Measurements from ENCODE around the gene SYT13.

The SYT13 gene

GRCh38 chr11:45243967-45244366 lies 42.2 kb downstream of the SYT13 start:
- no peak for DNase-seq (ENCODE audit: low read depth)
- no peak overlapping the region for H3K4me3 ChIP-seq (ENCODE audit: low read depth, low read length)
- TF ChIP-seq CTCF (IDR thresholded peaks at IDR 0.05; ENCODE audit: control insufficient read depth, extremely low read depth, insufficient read depth), result no peak

- DNase-seq (ENCODE audit: low read depth), result no peak
- TF ChIP-seq CTCF (IDR thresholded peaks at IDR 0.05; ENCODE audit: control insufficient read depth, extremely low read depth, insufficient read depth), result no peak
- H3K4me3 ChIP-seq (ENCODE audit: low read depth, low read length), result no peak overlapping the region
Observed at GRCh38 chr11:45239733-45240132, 46.4 kb downstream of the SYT13 start.

GRCh38 chr11:45238724-45239123 lies 47.4 kb downstream of the SYT13 start:
- no peak overlapping the region for H3K4me3 ChIP-seq (ENCODE audit: low read depth, low read length)
- no peak for TF ChIP-seq CTCF (IDR thresholded peaks at IDR 0.05; ENCODE audit: control insufficient read depth, extremely low read depth, insufficient read depth)
- no peak for DNase-seq (ENCODE audit: low read depth)

GRCh38 chr11:45237711-45238315 lies 48.3 kb downstream of the SYT13 start:
- no peak overlapping the region for H3K4me3 ChIP-seq (ENCODE audit: low read depth, low read length)
- DNase-seq (ENCODE audit: low read depth), result no peak
- TF ChIP-seq CTCF (IDR thresholded peaks at IDR 0.05; ENCODE audit: control insufficient read depth, extremely low read depth, insufficient read depth), result no peak

GRCh38 chr11:45234306-45235006 lies 51.7 kb downstream of the SYT13 start:
- H3K4me3 ChIP-seq (ENCODE audit: low read depth, low read length), result no peak overlapping the region

GRCh38 chr11:45233804-45234170 lies 52.4 kb downstream of the SYT13 start:
- no peak for TF ChIP-seq CTCF (IDR thresholded peaks at IDR 0.05; ENCODE audit: control insufficient read depth, extremely low read depth, insufficient read depth)
- no peak overlapping the region for H3K4me3 ChIP-seq (ENCODE audit: low read depth, low read length)
- no peak for DNase-seq (ENCODE audit: low read depth)

More at GRCh38 chr11:45234306-45235006, 51.7 kb downstream of the SYT13 start:
- DNase-seq (ENCODE audit: low read depth), result no peak
- no peak for TF ChIP-seq CTCF (IDR thresholded peaks at IDR 0.05; ENCODE audit: control insufficient read depth, extremely low read depth, insufficient read depth)
